ENCODE measurements around the gene FERMT2. TPM values are rescaled to one million over a fixed set of nuclear protein-coding genes. Genes with fewer than 3 reads are reported as not detected.

Gene FERMT2
- total and polyA plus RNA-seq, 2 donors from 2014 or later, result 46.2 to 78.2 TPM

GRCh38 chr14:52829527-52830185 lies 121.2 kb downstream of the FERMT2 start:
- Histone ChIP-seq H3K27ac (ENCODE audit: low read depth in 2 of 2, low read length in 2 of 2) (no peak overlapping the region), H3K9me3 (ENCODE audit: control insufficient read depth in 2 of 3, insufficient read depth in 1 of 3, low read length in 3 of 3) (no peaks in the 10 kb centered on the region), H3K9ac (ENCODE audit: low read length in 3 of 3) (no peak overlapping the region), H3K36me3 (ENCODE audit: control insufficient read depth in 2 of 3, insufficient read depth in 3 of 3, low read length in 3 of 3) (no peaks in the 10 kb centered on the region), H3K27me3 (ENCODE audit: control insufficient read depth, insufficient read depth, low read length) (no peaks in the 10 kb centered on the region), H3K4me3 (ENCODE audit: low read length in 3 of 3) (no peak overlapping the region), H3K4me1 (ENCODE audit: control insufficient read depth in 2 of 3, insufficient read depth in 2 of 3, low read depth in 1 of 3, low read length in 3 of 3) (peaks cover 0 to 2% (median 0%) of the 10 kb centered on the region in 3 donors)
- FAIRE-seq, result no peak
- intact Hi-C loops (cut with DNase I), result loop anchor here (10.0 kb wide), 1 partner anchor 225 kb away; no protein-coding TSS in a partner anchor
- DNase-seq, result no peak
- TF ChIP-seq CTCF (IDR thresholded peaks at IDR 0.05; ENCODE audit: borderline replicate concordance, extremely low read depth, insufficient read depth), result no peak

- intact Hi-C loops (cut with DNase I), result loop anchor here (10.0 kb wide), 1 partner anchor 227 kb away; no protein-coding TSS in a partner anchor
- Histone ChIP-seq H3K27me3 (ENCODE audit: control insufficient read depth, insufficient read depth, low read length) (no peaks in the 10 kb centered on the region), H3K9me3 (ENCODE audit: control insufficient read depth in 2 of 3, insufficient read depth in 1 of 3, low read length in 3 of 3) (no peaks in the 10 kb centered on the region), H3K4me1 (ENCODE audit: control insufficient read depth in 2 of 3, insufficient read depth in 2 of 3, low read depth in 1 of 3, low read length in 3 of 3) (peaks cover 0 to 5% (median 0%) of the 10 kb centered on the region in 3 donors), H3K27ac (ENCODE audit: low read depth in 2 of 2, low read length in 2 of 2) (no peak overlapping the region), H3K4me3 (ENCODE audit: low read length in 3 of 3) (no peak overlapping the region), H3K36me3 (ENCODE audit: control insufficient read depth in 2 of 3, insufficient read depth in 3 of 3, low read length in 3 of 3) (no peaks in the 10 kb centered on the region), H3K9ac (ENCODE audit: low read length in 3 of 3) (no peak overlapping the region)
- FAIRE-seq (no peak), DNase-seq (no peak)
- TF ChIP-seq CTCF (IDR thresholded peaks at IDR 0.05; ENCODE audit: borderline replicate concordance, extremely low read depth, insufficient read depth), result no peak
These were observed 123.4 kb downstream of the FERMT2 start for GRCh38 chr14:52827426-52827825.

GRCh38 chr14:52825085-52825484 lies 125.8 kb downstream of the FERMT2 start:
- Histone ChIP-seq H3K27me3 (ENCODE audit: control insufficient read depth, insufficient read depth, low read length) (no peaks in the 10 kb centered on the region), H3K9ac (ENCODE audit: low read length in 3 of 3) (no peak overlapping the region), H3K36me3 (ENCODE audit: control insufficient read depth in 2 of 3, insufficient read depth in 3 of 3, low read length in 3 of 3) (no peaks in the 10 kb centered on the region), H3K4me1 (ENCODE audit: control insufficient read depth in 2 of 3, insufficient read depth in 2 of 3, low read depth in 1 of 3, low read length in 3 of 3) (peaks cover 0 to 5% (median 0%) of the 10 kb centered on the region in 3 donors), H3K27ac (ENCODE audit: low read depth in 2 of 2, low read length in 2 of 2) (no peak overlapping the region), H3K9me3 (ENCODE audit: control insufficient read depth in 2 of 3, insufficient read depth in 1 of 3, low read length in 3 of 3) (no peaks in the 10 kb centered on the region), H3K4me3 (ENCODE audit: low read length in 3 of 3) (no peak overlapping the region)
- intact Hi-C loops (cut with DNase I), result loop anchor here (10.0 kb wide), 1 partner anchor 230 kb away; no protein-coding TSS in a partner anchor
- no peak for FAIRE-seq
- DNase-seq, result no peak
- TF ChIP-seq CTCF (IDR thresholded peaks at IDR 0.05; ENCODE audit: borderline replicate concordance, extremely low read depth, insufficient read depth), result no peak

Measured in kidney (tissue), 14 donors.